PC-9 (cell line): Measurements from ENCODE around the gene RIC3.

Experiments
- EZH2 ChIP-seq: fragments of 200-600 bp; sonication (generic); IDR thresholded peaks from 2 replicates; pipeline ENCODE4 v1.8.0; 2017; ENCODE audit warnings: antibody characterized with exemption, low read depth
- TF ChIP-seq, protein P1 (sequence below): fragments of 200-600 bp; sonication (generic); conservative IDR thresholded peaks from 2 replicates; pipeline ENCODE4 v1.6.1; 2017; ENCODE audit warnings: mixed run types, antibody characterized with exemption, mild to moderate bottlenecking, moderate library complexity

DNA sequence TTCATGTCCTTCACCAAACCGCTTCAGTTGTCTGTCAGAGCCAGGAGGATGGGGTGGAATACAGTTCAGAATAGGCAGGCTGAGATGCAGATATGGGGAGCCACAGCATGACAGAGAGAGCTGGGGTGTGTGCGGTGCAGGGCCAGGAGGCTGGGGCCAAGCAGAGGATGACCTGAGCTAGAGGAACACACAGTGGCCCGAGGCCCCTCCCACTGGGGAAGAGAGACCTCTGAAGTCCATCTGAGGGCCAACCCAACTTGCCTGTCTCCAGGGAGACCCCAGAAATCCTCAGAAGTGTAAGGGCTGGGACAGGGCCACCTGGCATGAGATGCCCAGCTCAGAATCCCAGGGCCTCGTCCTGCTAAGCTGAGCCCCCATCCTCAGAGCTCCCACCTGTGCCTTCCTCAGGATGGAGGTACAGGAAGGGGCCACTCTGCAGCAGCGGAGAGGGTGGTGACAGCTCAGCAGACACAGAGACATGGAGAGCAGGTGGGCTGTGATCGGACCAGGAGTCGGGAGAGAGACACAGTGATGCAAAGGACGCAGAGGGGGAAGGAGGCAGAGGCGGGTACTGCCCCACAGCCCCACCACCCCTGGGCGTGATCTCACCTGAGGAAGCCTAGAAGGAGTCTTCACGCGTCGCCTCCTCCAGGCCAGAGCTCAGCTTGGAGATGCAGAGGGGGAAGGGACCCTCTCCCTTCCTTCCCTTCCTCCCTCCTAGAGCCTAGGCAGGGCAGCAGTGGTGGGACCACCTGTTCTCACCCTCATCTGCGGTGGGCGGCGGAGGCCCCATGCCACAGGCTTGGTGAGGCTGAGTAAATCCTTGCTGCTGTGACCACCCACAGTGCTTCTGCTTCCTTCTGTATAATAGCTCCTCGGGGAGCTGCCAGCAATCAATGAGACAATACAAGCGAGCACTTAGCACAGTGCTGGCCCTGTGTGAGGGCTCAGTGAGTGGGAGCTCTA is 96.9 kb downstream of the RIC3 start:
- TF ChIP-seq, protein P1, sequence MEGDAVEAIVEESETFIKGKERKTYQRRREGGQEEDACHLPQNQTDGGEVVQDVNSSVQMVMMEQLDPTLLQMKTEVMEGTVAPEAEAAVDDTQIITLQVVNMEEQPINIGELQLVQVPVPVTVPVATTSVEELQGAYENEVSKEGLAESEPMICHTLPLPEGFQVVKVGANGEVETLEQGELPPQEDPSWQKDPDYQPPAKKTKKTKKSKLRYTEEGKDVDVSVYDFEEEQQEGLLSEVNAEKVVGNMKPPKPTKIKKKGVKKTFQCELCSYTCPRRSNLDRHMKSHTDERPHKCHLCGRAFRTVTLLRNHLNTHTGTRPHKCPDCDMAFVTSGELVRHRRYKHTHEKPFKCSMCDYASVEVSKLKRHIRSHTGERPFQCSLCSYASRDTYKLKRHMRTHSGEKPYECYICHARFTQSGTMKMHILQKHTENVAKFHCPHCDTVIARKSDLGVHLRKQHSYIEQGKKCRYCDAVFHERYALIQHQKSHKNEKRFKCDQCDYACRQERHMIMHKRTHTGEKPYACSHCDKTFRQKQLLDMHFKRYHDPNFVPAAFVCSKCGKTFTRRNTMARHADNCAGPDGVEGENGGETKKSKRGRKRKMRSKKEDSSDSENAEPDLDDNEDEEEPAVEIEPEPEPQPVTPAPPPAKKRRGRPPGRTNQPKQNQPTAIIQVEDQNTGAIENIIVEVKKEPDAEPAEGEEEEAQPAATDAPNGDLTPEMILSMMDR: no peak
- TF ChIP-seq EZH2: no peak
